Progenitor cell of endocrine pancreas (in vitro differentiated cells): ENCODE measurements around the gene NACC2. TPM values are rescaled to one million over a fixed set of nuclear protein-coding genes. Genes with fewer than 3 reads are reported as not detected.
"Not testable (repeated sequence)": the region's sequence is repeated elsewhere in the genome, so short reads cannot be mapped to it uniquely, and the experiment has no call there.

Experiments
- DNase-seq: peaks from one replicate; pipeline ENCODE4 v3.0.0; 2021; ENCODE audit warnings: low spot score; ENCODE audit not compliant: unreplicated experiment
- H3K27ac Mint-ChIP-seq: 2 replicates; pipeline ENCODE4 v1.8.0; 2021; ENCODE audit warnings: mild to moderate bottlenecking, moderate library complexity, mixed read lengths
- H3K27me3 Mint-ChIP-seq: 2 replicates; pipeline ENCODE4 v1.8.0; 2021; ENCODE audit warnings: mixed read lengths
- H3K36me3 Mint-ChIP-seq: 2 replicates; pipeline ENCODE4 v1.8.0; 2022; ENCODE audit warnings: mixed read lengths; ENCODE audit not compliant: insufficient read depth
- H3K4me1 Mint-ChIP-seq: 2 replicates; pipeline ENCODE4 v1.8.0; 2021; ENCODE audit warnings: low read depth, mixed read lengths
- H3K4me3 Mint-ChIP-seq: 2 replicates; pipeline ENCODE4 v1.8.0; 2021; ENCODE audit warnings: low read depth, mild to moderate bottlenecking, moderate library complexity, mixed read lengths
- H3K9me3 Mint-ChIP-seq: 2 replicates; pipeline ENCODE4 v1.8.0; 2021; ENCODE audit warnings: low read depth, mixed read lengths
- CTCF ChIP-seq: fragments of 200-600 bp; sonication (generic); IDR thresholded peaks from one replicate; pipeline ENCODE4 v1.5.0; 2021; ENCODE audit warnings: antibody characterized with exemption, mild to moderate bottlenecking; ENCODE audit not compliant: unreplicated experiment
- total RNA-seq: library from RNA; stranded (reverse); gene quantifications from 2 replicates; pipeline ENCODE4 v1.2.1, GENCODE V29; 2021

Gene NACC2
- total RNA-seq, 1 donor from 2014 or later = 11.6 TPM

GRCh38 chr9:136074706-136075105 is 20.4 kb downstream of the NACC2 start:
- Mint-ChIP-seq H3K4me1 (no peaks in the 10 kb centered on the region), H3K27ac (no peak overlapping the region), H3K27me3 (no peaks in the 10 kb centered on the region), H3K4me3 (no peak overlapping the region), H3K36me3 (peaks cover 7% of the 10 kb centered on the region), H3K9me3 (peaks cover 4% of the 10 kb centered on the region)
- DNase-seq = no peak
- TF ChIP-seq CTCF = no peak

GRCh38 chr9:136062657-136063439 is 32.2 kb downstream of the NACC2 start:
- Mint-ChIP-seq H3K36me3 (peaks cover 10% of the 10 kb centered on the region), H3K27ac (peak overlapping the region; percentile 11), H3K4me3 (no peak overlapping the region), H3K4me1 (no peaks in the 10 kb centered on the region), H3K9me3 (no peaks in the 10 kb centered on the region), H3K27me3 (no peaks in the 10 kb centered on the region)
- no peak for DNase-seq
- TF ChIP-seq CTCF = no peak

GRCh38 chr9:136061916-136062315 is 33.2 kb downstream of the NACC2 start:
- H3K36me3 Mint-ChIP-seq, H3K9me3 Mint-ChIP-seq, H3K27ac Mint-ChIP-seq, H3K4me1 Mint-ChIP-seq, DNase-seq, H3K27me3 Mint-ChIP-seq, H3K4me3 Mint-ChIP-seq: not testable (repeated sequence)

- H3K4me1 Mint-ChIP-seq = no peaks in the 10 kb centered on the region
- no peak for TF ChIP-seq CTCF
- H3K9me3 Mint-ChIP-seq = no peaks in the 10 kb centered on the region
- H3K36me3 Mint-ChIP-seq = peaks cover 5% of the 10 kb centered on the region
- H3K27ac Mint-ChIP-seq = no peak overlapping the region
- H3K27me3 Mint-ChIP-seq = no peaks in the 10 kb centered on the region
- DNase-seq = no peak
- no peak overlapping the region for H3K4me3 Mint-ChIP-seq
Measured at GRCh38 chr9:136061405-136061804, 33.7 kb downstream of the NACC2 start.

GRCh38 chr9:136060671-136061371 is 34.3 kb downstream of the NACC2 start:
- H3K4me1 Mint-ChIP-seq = no peaks in the 10 kb centered on the region
- H3K9me3 Mint-ChIP-seq = no peaks in the 10 kb centered on the region
- H3K27ac Mint-ChIP-seq = no peak overlapping the region
- H3K36me3 Mint-ChIP-seq = peaks cover 2% of the 10 kb centered on the region
- no peak for DNase-seq
- no peak overlapping the region for H3K4me3 Mint-ChIP-seq
- H3K27me3 Mint-ChIP-seq = no peaks in the 10 kb centered on the region
- no peak for TF ChIP-seq CTCF
